ENCODE measurements around the gene SGSM1. TPM values are rescaled to one million over a fixed set of nuclear protein-coding genes. Genes with fewer than 3 reads are reported as not detected.

SGSM1 gene
- total and polyA plus RNA-seq, 4 donors, result 0.57 to 4.5 (median 2.7) TPM

- peaks cover 0 to 6% (median 0%) of the 10 kb centered on the region in 4 donors for H3K36me3 ChIP-seq (ENCODE audit: control insufficient read depth in 4 of 4, insufficient read depth in 4 of 4, low read length in 4 of 4)
- H3K27ac ChIP-seq (ENCODE audit: low read depth in 1 of 2, low read length in 1 of 2), result no peak overlapping the region
- DNase-seq (peak in 1 of 3 donors; percentile 9), ATAC-seq (ENCODE audit: insufficient read depth, low FRiP score) (no peak)
- WGBS, 2 donors, result 55 to 67% methylated on average over 17 of the region's 17 CpGs
- no peaks in the 10 kb centered on the region for H3K4me1 ChIP-seq (ENCODE audit: control insufficient read depth in 5 of 5, insufficient read depth in 5 of 5, low read length in 5 of 5)
- H3K9ac ChIP-seq (ENCODE audit: insufficient read depth in 1 of 2, low read length in 2 of 2), result no peak overlapping the region
- H3K27me3 ChIP-seq (ENCODE audit: control insufficient read depth in 3 of 3, insufficient read depth in 3 of 3, low read length in 2 of 3), result peaks cover 0 to 3% (median 0%) of the 10 kb centered on the region in 3 donors
- no peak overlapping the region for H3K4me3 ChIP-seq
- TF ChIP-seq CTCF (IDR thresholded peaks at IDR 0.05; ENCODE audit: control extremely low read depth, extremely low read depth), result no peak
- H3K9me3 ChIP-seq (ENCODE audit: control insufficient read depth in 4 of 4, insufficient read depth in 3 of 4, low read length in 3 of 4), result peaks cover 0 to 7% (median 3%) of the 10 kb centered on the region in 4 donors
Observed at GRCh38 chr22:24925586-24926427, 119.8 kb downstream of the SGSM1 start.

GRCh38 chr22:24926428-24926725 lies 120.4 kb downstream of the SGSM1 start:
- Histone ChIP-seq H3K4me1 (ENCODE audit: control insufficient read depth in 5 of 5, insufficient read depth in 5 of 5, low read length in 5 of 5) (no peaks in the 10 kb centered on the region), H3K9ac (ENCODE audit: insufficient read depth in 1 of 2, low read length in 2 of 2) (no peak overlapping the region), H3K4me3 (no peak overlapping the region), H3K27me3 (ENCODE audit: control insufficient read depth in 3 of 3, insufficient read depth in 3 of 3, low read length in 2 of 3) (peaks cover 0 to 3% (median 0%) of the 10 kb centered on the region in 3 donors), H3K36me3 (ENCODE audit: control insufficient read depth in 4 of 4, insufficient read depth in 4 of 4, low read length in 4 of 4) (peaks cover 0 to 6% (median 0%) of the 10 kb centered on the region in 4 donors), H3K9me3 (ENCODE audit: control insufficient read depth in 4 of 4, insufficient read depth in 3 of 4, low read length in 3 of 4) (peaks cover 0 to 7% (median 3%) of the 10 kb centered on the region in 4 donors), H3K27ac (ENCODE audit: low read depth in 1 of 2, low read length in 1 of 2) (no peak overlapping the region)
- no peak for TF ChIP-seq CTCF (IDR thresholded peaks at IDR 0.05; ENCODE audit: control extremely low read depth, extremely low read depth)
- ATAC-seq (ENCODE audit: insufficient read depth, low FRiP score), result no peak
- 47 to 78% methylated on average over 3 of the region's 3 CpGs for WGBS, 2 donors
- no peak for DNase-seq

- H3K27ac ChIP-seq (ENCODE audit: low read depth in 1 of 2, low read length in 1 of 2), result no peak overlapping the region
- ATAC-seq (ENCODE audit: insufficient read depth, low FRiP score) (no peak), DNase-seq (no peak)
Observed at GRCh38 chr22:24926849-24927579, 121.0 kb downstream of the SGSM1 start.

More at GRCh38 chr22:24926849-24927579, 121.0 kb downstream of the SGSM1 start:
- 95 to 100% methylated on average over 1 of the region's 1 CpG for WGBS, 2 donors
- H3K9me3 ChIP-seq (ENCODE audit: control insufficient read depth in 4 of 4, insufficient read depth in 3 of 4, low read length in 3 of 4), result peaks cover 0 to 7% (median 3%) of the 10 kb centered on the region in 4 donors
- H3K9ac ChIP-seq (ENCODE audit: insufficient read depth in 1 of 2, low read length in 2 of 2), result no peak overlapping the region
- no peak overlapping the region for H3K4me3 ChIP-seq
- no peak for TF ChIP-seq CTCF (IDR thresholded peaks at IDR 0.05; ENCODE audit: control extremely low read depth, extremely low read depth)
- H3K27me3 ChIP-seq (ENCODE audit: control insufficient read depth in 3 of 3, insufficient read depth in 3 of 3, low read length in 2 of 3), result peaks cover 0 to 3% (median 0%) of the 10 kb centered on the region in 3 donors
- H3K36me3 ChIP-seq (ENCODE audit: control insufficient read depth in 4 of 4, insufficient read depth in 4 of 4, low read length in 4 of 4), result peaks cover 0 to 6% (median 0%) of the 10 kb centered on the region in 4 donors
- no peaks in the 10 kb centered on the region for H3K4me1 ChIP-seq (ENCODE audit: control insufficient read depth in 5 of 5, insufficient read depth in 5 of 5, low read length in 5 of 5)

Data from lung (tissue), 12 donors.